HG03521 (cell line): ENCODE measurements around the gene ZC3H18.

Experiments used
- ATAC-seq: cut with Tn5 transposase; IDR thresholded peaks from one replicate; pipeline ENCODE4 v1.9.1; 2021; ENCODE audit warnings: mild to moderate bottlenecking, moderate library complexity; ENCODE audit not compliant: unreplicated experiment

Gene ZC3H18

DNA sequence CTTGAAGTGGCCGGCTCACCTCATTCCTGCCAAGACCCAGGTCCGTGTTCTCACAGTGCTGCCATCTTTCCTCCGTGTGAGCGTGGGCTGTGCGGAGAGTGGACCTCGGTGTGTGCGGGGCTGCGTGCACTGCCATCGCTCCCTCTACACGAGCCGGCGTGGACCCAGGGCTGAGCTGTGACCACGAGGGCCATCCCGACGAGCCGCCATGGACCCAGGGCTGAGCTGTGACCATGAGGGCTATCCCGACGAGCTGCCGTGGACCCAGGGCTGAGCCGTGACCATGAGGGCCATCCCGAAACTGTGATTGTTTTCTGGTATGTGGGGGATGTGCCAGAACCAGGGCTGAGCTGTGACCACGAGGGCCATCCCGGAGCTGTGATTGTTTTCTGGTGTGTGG is 101.6 kb downstream of the ZC3H18 start:
- no peak for ATAC-seq

DNA sequence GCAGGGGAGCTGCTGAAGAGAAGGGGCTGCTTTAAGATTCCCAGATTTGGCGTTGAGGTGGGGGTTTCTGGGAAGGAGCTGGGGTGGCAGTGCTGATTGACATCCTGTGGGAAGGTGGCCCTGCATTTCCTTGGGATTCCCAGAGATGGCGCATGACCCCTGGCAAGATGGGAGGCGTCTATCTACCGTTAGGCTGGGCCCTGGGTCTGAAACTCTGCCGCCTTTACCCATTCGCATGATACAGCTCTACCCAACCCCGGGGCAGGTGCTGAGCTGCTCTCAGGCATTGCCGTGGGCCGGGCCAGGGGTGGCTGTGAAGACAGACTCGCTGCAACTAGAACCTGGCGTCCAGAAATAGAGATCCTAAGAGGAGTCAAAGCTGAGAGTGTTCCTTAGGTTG is 102.6 kb downstream of the ZC3H18 start:
- no peak for ATAC-seq

DNA sequence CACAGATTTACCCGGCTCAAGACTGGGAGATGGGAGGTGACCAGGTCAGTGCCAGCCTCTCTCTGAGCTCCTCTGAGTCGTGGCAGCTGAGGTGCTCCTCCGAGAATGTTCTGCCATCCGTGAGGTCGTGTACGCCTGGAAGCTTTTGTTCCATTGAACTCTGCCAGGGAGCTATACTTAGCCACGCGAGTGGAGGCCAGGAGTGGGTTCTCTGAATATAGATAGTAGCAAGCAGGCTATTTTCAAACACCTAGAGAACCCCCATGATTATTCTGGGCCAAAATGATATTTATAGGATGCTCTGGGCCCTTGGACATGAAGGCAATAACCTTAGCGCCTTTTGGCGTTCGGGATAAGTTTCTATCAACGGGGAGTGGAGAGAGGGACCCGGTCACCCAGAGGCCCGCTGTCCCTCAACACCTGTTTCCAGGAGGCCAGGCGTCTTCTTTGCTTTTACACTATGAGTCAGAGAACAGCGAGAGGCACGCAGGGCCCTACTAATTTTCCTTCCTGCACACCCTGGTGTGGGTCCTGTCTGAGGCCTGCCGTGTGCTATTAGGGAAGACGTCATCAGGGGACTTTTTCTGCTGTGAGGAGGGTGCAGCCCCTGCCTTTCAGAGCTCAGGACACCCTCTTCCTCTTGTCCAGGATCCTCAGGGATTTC is 103.6 kb downstream of the ZC3H18 start:
- no peak for ATAC-seq

DNA sequence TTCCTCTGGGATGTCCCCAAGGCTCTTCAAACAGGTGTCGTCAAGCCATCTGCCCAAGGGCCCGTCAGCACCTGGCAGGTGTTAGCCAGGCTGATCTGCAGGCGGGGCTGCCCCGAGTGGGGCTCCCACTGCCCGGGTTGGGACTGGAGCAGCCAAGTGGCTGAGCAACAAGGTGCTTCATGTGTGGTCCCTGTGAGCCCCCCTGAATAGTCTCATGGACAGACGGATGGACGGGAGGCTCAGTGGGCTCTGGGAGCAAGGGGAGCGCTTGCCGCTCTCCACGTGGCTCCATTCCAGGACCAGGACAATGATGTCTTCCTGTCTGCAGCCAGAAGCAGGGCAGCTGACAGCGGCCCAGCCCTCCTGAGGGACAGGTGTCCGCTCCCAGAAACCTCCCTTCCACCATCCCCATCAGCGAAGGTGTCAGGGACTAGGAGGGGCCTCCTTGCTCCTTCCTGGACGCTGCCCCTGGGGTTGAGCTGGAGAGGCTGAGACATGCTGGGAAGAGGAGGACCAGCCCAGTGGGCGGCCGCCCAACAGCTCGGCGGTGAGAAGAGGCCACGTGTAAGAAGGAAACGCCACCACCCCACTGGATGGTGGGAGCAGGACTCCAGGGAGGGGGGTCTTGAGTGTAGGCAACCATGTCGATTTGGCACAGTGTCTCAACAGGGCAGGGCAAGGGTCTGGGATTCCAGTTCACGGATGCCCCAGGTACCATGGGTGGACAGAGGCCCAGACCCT is 106.5 kb downstream of the ZC3H18 start:
- ATAC-seq: no peak

DNA sequence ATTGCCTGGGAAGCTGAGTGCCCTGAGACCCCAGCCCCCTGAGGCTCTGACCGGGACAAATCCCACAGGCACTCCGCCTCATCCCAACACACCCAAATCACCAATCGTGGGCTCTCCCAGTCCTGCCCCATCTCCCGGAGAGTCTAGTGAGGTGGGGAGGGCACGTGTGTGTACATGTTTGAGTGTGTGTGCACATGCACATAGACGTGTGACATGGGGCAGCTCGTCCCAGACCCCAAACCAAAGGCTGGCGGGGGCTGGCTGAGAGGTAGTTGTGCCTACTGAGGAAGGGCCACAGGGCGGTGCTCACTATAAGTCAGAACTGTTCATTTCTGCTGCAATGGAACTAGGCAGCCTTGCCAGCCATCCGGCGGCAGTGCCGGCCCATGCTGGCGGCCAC is 107.5 kb downstream of the ZC3H18 start:
- ATAC-seq: no peak

DNA sequence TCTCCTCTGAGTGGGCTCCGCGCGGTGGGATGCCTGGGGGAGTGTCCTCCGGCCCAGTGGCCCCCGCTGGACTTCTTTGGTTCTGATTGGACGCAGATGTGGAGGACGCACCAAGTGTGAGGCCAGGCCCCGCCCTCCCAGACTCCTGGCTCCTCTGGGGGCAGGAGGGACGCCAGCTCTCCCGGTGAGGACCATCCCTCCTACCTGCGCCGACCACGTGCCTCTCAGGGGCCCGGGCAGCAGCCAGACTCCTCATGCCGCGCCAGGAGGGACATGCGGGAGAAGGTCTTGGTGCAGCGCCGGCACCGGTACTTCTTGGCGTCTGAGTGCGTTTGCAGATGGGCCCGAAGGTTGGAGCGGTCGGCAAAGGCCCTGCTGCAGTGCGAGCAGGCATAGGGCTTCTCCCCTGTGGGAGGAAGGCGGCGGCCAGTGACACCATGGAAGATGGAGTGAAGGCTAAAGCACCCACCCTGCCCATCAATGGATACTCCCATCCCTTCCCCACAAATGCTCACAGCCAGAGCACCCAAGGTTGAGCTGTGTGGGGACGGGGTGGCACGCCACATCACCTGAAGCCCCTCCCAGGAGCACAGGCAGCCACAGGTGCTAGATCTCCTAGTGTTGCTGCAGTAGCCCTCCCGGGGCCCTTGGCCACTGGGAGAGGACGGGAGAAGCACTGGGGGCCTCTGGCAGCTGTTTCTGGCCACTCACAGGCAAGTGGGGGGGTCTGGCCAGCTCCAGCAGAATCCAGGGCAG is 108.2 kb downstream of the ZC3H18 start:
- no peak for ATAC-seq

DNA sequence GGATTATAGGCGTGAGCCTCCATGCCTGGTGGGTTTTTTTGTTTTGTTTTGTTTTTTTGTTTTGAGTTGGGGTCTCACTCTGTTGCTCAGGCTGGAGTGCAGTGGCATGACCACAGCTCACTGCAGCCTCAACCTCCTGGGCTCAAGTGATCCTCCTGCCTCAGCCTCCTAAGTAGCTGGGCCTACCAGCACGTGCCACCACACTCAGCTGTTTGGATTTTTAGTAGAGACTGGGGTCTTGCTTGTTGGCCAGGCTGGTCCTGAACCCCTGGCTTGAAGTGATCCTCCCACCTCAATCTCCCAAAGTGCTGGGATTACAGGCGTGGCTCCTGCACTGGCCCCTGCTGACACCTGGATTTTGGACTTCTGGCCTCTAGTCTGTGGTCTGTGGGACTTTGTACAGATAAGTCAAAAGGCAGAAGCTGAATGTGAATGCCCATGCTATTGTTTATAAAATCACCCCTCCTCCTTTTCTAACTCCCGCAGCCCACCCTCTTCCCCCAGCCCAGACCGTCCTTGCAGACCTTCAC is 110.4 kb downstream of the ZC3H18 start:
- no peak for ATAC-seq

DNA sequence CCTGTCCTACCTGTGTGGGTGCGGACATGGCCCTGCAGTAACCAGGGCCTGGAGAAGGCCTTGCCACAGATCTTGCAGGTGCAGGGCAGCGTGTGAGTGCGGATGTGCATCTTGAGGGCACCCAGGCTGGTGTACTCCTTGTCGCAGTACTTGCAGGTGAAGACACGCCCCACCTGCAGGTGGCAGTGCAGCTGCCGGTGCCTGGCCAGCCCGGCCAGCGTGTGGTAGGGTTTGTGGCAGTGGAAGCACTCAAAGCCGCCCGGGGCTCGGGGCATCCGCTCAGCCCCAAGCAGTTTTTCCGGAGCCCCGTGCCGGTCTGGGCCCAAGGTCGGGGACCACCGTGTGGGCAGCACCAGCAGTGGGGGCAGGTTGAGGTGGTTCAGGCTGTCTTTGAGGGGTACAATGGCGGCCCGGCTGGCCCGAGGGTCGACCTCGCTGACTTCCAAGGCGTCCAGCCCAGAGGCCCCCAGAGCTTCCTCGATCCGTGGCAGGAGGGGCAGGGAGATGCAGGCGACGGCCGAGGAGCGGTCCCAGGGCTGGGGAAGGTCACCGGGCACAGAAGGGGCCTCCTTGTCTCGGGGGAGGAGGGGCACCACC is 111.0 kb downstream of the ZC3H18 start:
- ATAC-seq: no peak
